HG02623 (cell line): ENCODE measurements around the gene KLHL30.
"Not testable (repeated sequence)": the region's sequence is repeated elsewhere in the genome, so short reads cannot be mapped to it uniquely, and the experiment has no call there.

Experiments used
- ATAC-seq: cut with Tn5 transposase; IDR thresholded peaks from one replicate; pipeline ENCODE4 v1.9.1; 2021; ENCODE audit warnings: moderate library complexity; ENCODE audit not compliant: unreplicated experiment

The KLHL30 gene

DNA sequence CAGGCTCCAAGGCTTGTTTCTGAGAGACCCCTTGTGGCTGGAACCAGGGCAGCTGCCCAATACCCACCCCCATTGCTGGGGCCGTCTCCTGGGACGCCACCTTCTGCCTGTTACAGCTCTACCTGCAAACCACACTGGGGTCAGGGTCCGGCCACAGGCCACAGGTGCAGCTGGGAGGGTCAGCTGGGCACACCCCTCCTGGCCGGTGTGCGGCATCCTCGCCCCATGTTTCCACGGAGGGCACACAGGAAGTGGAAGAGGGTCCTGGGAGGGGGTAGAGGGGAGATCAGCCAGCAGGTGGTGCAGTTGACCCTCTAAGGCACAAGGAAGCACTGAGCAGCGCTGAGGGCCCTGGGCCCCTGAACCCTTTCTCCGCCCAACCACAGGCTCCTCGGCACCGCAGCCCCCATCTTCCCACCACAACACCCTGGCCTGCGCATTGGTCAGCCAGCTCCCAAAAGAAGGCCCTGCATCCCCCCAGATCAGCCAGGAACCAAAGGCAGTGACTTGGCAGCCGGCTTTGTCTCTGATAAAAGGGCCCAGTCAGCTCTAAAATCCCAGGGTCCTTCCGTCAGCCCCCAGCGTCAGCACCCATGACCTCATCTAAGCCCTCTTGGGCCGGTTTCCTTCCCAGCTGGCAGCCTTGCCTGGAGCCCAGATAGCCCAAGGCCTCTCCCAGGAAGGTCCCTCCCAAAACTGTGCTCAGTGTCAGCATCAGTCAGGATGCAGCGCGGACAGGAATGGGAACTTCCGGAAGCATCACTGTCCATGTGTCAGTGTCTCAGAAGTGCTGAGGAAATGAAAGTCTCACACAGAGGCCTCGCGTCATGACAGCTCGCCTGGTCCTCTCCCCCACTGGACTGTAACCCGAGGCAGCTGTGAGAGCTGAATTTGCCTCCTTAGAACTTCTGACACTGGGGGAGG lies 22.0 kb downstream of the KLHL30 start:
- ATAC-seq: no peak

DNA sequence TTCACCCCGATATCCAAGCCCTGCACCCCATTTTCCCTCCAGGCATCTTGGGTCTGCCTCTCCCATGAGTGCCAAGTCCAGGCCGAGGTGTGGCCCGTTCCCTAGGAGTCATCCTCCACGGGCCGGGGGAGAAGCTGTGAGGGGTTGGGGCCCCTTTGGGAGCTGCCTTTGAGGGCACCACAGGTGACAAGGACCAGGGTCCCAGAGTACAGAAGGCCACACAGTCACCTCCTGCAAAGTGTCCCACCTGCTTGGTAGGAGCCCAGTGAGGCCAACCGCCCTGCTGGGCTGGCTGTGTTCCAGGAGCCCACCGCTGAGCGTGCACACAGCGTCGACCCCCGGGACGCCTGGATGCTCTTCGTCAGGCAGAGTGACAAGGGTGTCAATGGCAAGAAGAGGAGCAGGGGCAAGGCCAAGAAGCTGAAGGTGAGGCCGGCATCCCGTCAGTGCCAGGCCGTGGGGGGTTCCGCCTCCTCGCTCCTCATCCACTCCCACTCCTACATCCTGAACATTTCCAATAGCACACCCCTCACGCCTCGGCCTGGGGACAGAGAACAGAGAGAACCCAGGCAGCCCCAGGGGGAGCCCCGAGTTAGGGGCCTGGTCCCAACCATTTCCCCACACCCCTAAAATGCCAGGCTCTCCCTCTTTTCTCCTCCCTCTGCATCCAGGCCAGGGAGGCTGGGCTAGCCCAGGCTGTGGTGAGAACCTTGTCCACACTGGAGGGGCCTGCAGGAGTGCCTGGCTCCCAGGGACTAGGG lies 23.0 kb downstream of the KLHL30 start:
- no peak for ATAC-seq

DNA sequence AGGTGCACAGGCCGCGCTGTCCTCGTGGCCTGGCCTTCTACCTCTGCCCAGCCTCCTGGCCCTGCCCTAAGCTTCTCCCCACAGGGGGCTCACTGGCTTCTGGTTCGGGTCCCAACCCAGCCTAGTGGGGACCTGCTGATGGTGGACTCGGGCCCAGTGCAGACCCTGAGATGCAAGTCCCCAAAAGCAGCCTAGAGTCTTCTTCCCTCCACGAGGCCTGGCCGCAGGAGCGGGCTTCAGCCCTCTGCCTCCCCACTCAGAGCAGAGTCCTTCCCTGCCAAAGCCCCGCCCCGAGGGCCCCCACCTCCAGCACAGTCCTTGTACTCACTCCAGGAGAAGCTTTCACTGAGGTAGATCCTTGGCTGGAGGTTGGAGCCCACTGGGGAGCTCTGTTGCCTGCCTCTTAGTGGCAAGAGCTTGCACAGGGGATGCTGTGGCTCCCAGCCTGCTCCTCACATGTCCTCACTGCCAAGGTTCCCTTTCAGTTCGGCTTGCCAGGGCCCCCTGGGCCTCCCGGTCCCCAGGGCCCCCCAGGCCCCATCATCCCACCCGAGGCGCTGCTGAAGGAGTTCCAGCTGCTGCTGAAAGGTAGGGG lies 23.9 kb downstream of the KLHL30 start:
- no peak for ATAC-seq

DNA sequence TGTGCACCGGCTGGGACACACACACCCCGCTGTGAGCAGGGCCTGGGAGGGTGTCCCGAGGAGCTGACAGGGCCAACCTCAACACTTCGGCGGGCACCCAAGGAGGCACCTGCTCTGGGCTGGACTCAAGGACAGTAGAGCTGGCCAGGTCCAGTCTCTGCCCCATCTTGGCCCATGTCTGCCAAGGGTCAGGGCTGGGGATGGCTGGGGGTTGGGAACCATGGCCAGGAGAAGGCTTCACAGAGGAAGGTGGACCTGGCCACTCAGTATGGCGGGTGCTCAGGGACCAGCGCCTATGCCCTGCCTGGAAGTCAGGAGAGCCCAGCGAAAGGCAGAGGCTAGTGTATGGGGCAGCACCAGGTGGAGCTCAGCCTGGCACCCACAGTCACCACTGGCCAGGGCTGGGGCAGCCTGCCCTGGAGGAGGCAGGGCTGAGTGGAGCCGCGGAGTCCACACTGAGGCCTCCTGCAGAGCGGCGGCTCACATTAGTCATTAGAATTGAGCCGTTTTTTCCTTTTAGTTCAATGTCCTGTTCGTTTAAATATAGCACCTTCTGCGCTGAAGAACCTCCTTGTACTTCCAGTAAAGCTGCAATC lies 24.5 kb downstream of the KLHL30 start:
- ATAC-seq: no peak

DNA sequence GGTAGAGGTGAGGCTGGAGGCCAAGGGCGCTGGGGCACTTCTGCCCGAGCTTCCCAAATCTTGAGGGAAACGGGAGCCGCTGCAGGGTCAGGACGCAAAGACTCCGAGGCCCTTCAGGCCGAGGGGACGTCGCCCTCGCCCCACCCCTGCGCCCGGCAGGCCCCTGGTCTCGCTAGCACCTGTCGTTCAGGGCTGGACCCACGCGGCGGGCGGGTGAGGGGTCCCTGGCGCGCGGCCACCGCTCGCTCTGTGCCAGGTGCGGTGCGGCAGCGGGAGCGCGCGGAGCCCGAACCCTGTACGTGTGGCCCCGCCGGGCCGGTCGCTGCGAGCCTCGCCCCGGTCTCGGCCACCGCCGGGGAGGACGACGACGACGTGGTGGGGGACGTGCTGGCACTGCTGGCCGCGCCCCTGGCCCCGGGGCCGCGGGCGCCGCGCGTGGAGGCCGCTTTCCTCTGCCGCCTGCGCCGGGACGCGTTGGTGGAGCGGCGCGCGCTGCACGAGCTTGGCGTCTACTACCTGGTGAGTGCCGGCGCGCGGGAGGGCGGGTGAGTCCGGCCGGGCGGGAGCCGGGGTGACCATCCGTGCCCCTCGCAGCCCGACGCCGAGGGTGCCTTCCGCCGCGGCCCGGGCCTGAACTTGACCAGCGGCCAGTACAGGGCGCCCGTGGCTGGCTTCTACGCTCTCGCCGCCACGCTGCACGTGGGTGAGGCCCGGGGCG lies 25.2 kb downstream of the KLHL30 start:
- no peak for ATAC-seq

DNA sequence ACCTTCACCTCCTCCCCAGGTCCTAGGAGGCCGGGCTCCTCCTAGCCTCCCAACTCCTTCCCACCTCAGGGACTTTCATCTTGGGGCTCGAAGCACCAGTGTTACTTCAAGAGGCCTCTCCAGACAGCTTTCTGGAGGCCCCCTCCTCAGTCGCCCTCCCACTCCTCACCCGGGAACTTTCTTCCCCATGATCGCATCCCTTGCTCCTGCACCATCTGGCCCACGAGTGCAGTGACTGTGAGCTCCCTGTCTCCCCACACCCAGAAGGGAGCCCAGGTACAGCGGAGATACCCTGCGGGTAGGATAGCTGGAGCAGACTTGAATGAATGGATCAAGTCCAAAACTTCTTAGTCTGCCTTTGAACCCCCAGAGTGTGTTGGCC lies 26.4 kb downstream of the KLHL30 start:
- ATAC-seq: no peak

DNA sequence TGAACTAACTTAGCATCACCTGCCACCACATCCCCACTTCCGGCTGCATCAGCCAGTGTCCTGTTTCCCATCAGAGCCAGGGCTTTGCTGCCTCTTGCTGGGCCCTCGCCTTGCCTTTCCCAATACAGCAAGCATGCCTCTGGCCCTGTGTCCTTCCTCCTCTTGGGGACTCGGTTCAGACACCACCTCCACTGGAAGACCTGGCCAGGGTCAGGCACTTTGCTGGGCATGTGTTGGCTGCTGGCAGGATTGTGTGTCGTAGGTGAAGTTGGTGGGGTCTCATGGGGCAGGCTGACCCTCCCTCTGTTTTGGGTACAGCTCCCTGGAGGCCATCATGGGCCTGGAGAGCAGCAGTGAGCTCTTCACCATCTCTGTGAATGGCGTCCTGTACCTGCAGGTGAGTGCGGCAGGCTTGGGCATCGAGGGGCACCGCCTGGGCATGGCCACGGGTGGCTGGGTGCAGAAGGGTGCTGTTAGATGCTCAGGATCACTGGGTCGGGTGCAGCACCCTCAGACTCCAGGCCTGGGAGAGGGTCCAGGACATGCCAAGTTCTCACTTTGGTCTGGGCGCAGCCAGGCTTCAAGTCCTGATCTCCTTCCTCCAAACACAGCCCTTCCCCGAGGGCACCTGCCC lies 26.9 kb downstream of the KLHL30 start:
- no peak for ATAC-seq

DNA sequence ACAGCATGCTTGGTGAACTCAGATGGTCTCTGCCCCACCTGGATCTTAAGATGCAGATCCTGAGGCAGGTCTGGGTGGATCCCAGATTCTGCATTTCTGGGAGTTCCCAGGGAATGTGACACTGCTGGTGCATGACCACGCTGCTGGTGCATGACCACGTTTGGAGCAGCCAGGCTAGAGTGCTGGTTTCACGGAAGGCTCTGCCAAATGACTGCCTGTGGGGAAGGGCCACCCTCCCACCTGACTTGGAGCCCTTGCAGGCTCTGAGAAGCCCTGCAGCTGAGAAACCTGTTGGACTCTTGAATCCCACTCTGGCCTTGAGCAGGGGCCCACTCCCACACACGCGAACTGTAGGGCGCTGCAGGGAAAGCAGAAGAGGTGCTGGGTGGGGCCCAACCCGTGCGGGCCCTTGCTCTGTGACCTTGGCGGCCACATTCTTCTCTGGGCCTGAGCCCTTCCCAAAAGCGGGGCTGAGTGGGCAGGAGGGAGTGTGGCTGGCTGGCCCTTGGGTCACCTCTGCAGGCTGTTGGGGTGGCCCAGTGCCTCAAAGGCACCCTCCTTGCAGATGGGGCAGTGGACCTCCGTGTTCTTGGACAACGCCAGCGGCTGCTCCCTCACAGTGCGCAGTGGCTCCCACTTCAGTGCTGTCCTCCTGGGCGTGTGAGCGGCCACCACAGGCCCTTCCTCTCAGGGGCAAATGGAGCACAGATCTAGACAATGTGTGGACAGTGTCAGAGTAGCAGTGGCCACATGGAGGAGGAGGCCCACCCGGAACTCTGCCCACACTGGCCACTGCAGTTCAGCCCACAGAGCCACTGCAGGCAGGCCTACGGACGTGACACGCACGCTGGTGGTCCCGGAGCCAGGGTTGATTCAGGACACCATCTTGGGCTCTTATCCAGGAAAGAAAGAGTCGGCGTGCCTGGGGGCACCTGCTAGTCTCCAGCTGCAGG lies 28.2 kb downstream of the KLHL30 start:
- no peak for ATAC-seq

DNA sequence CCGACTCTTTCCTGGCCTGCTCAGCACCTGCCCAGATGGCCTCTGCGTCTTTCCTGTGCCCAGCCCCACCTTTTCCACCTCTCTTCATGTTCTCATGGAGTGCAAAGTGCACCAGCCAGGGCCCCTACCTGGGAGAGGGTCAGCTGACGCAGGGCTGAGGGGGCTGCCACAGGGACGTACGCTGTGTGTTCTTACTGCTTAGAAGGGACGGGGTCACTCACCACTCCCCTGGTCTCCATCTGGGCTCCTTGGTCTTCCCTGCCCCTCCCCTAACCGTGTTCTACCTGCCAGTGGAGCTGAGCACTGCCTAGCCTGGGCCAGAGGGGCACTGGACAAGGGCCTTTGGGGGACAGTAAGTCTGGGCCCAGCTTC lies 28.9 kb downstream of the KLHL30 start:
- ATAC-seq: no peak

DNA sequence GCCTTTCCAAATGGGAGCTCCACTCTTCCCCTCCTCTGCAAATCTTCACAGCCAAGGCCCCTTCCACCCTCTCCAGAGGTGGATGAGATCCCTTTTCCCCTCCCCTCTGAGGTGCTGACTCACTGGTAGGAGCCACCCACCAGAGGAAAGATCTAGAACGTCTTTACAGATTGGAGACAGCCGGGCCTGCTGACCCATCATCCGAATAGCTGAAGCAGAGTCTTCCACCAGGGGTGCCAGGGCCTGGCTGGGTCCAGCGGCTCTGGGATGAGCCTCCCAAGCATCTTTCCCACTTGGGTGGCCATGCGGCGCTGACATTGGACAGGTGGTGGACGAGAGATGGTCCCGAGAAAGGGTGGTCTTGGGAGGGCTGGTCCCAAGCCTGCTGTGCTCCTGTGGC lies 29.3 kb downstream of the KLHL30 start:
- no peak for ATAC-seq

DNA sequence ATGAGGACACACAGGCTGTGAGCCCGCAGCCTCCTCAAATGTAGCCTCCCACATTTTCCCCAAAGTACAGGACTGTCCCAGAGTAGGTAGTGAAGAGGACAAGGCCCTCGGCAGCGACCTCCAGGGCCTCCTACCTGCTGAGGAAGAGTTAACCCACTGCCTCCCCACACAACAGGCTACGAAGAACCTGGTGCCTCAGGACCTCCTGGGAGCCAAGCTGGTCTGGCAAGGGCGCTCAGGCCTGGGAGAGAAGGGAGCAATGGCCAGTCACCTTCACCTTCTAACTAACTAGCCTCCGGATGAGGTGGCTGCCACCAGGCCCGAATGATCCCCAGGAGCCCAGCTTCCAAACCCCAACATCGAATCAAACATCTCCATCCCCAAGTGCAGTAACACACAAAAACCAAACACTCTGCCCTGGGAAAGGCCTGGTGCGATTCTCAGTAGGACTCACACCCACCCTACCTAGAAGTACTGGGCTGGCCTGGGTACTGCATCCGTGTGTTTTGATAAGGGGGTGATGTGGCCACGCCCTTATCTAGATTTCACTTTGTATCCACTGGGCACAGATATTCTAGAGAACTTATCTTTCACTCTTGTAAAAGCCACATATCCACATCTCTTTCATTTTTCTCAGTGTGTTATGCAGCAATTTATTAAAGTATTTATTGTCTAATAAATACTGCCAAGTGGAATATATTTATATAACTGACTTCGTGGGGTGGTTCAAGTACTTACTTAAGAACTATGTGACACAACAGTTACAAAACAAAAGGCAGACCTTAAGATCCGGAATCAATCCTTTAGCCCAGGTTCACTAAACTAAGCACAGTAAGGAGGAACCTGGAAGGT lies 30.0 kb downstream of the KLHL30 start:
- ATAC-seq: no peak

DNA sequence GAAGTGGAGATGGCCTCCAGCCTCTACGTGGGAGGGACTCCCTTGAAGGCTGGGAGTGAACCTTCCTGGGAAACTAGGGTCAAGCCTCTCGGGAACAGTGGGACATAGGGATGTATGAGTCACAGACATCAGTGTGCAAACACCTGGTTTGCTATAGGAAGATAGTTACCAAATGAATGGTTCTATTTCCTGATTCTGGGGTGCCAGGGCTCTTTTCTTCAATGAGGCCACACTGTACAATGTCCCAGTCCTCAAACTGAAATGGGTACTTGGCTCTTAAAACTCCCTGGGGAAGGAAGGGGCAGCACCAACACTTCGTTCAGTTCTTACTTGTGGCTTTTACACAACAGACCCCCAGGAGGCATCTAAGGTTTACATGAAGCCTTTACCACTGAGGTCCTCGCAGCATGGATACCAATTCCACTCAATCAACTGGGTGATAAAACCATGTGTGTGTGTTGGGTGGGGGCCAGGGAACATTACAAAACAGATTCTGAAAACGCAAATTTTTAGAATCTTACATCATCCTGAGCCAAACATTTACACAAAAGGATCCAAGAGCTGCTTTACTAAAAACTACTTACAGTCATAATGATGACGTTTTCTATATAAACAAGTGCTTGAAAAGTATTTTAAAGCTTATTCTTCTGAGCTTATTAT lies 30.7 kb downstream of the KLHL30 start:
- no peak for ATAC-seq

DNA sequence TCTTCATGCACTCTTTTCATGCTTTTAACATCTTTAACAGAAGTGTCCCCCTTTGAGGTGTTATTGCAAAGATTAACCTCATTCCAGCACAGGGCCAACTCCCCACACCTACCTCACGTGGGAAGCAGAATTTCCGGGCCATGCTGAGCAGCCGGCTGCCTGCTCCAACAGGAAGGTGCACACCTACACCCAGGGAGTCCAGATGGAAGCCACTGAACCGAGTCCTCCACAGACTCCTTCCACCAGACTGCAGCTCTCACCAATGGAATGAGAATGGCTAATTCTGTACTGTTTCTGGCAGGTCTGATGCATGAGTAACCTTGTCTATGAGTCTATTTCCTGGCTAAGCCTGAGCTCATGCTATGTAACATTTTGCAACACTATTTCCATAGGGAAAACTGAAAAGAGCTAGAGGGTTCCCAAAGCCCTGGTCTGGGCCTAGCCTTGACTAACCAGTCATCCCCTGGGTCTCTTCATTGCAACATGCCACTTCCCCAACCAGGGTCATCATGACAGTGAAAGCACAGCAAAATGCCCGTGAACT lies 31.3 kb downstream of the KLHL30 start:
- no peak for ATAC-seq

DNA sequence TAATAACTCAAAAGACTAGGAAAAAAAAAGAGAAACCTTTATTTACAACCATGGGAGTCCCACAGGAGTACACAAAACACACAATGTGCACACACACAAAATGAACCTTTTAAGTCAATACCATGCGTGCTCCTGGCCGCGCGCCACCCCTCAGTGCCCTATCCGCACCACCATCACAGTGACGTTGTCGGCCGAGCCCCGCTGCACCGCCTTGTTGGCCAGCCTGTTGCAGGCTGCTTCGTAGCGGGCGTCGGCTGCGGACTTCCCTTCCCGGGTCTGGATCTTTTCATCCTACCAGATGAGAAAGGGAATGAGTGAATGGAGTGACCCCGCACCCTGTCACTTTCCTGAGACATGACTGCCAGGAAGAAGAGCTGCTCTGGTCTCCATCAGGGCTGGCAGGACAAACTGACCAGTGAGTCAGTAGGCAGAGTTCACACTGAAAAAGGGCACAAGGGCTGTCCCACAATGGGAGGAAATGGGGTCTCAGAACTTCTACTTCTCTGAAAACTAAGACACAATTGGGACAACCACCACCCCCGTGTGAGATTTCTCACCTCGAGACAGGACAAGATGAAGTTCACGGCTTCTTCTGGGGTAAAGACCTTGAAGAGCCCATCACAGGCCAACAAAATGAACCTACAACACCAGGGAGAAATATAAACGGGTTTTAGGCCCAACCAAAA lies 32.1 kb downstream of the KLHL30 start:
- ATAC-seq: no peak

DNA sequence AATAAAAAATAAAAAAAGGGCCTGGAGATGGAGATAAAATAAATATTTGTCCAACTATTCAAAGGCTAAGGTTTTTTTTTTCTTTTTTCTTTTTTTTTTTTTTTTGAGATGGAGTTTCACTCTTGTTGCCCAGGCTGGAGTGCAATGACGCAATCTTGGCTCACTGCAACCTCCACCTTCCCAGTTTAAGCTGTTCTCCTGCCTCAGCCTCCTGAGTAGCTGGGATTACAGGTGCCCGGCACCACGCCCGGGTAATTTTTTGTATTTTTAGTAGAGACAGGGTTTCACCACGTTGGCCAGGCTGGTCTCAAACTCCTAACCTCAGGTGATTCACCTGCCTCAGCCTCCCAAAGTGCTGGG lies 32.6 kb downstream of the KLHL30 start:
- ATAC-seq: not testable (repeated sequence)

DNA sequence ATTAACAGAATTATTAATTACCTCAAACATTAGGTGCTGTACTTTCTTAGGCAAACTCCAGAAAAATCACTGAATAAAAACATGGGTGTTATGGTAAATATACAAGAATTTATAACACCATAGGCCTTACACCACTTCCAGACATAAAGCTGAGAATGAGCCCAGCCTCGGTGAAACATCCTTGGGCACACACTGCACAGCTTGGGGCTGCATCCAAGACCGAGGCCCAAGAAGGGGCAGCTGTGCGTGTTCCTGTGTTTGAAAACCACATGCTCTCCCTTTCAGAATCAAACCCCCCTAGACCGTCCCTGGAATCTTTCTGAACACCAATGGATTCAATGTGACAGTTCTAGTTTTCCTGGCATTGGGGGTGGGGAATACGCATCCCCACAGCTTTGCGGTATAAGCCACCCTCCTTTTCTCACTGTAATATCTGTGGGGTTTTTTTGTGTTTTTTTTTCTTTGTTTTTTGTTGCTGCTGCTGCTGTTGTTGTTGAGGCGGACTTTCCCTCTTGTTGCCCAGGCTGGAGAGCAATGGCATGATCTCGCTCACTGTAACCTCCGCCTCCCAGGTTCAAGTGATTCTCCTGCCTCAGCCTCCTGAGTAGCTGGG lies 33.2 kb downstream of the KLHL30 start:
- no peak for ATAC-seq

DNA sequence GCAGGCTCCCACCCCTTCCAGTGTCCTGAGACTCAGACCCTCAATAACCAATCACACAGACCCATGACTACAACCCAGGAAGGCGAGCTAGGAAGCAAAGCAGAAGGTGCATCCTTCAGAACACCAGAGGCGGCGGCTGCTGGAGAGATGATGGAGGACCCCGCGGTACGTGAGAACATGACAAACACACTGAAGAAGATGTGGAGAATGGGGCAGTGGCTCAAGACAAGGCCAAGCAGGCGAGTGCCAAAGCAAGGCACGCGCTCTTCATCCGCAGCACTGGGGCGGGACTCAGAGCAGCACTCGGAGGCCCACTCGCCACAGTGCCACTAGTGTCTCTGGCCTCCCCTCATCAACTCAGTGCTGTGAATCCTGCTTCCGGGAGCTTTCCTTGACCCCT lies 34.0 kb downstream of the KLHL30 start:
- no peak for ATAC-seq
